NB4 (cell line): Measurements from ENCODE around the gene PRCP.

Source experiments
- CTCF ChIP-seq: IDR thresholded peaks from one replicate; pipeline ENCODE4 v1.5.1; 2012; ENCODE audit warnings: low read depth, low read length
- MAX ChIP-seq: IDR thresholded peaks from 2 replicates; pipeline ENCODE4 v1.6.1; 2011; ENCODE audit warnings: low read depth, low read length
- POLR2A ChIP-seq: IDR thresholded peaks from 2 replicates; pipeline ENCODE4 v1.6.1; 2011; ENCODE audit warnings: mild to moderate bottlenecking; ENCODE audit not compliant: insufficient read length; ENCODE audit errors: extremely low read depth

GRCh38 chr11:82810738-82811137 is 89.5 kb downstream of the PRCP start:
- TF ChIP-seq CTCF = no peak
- TF ChIP-seq POLR2A = no peak
- TF ChIP-seq MAX = no peak
